Panc1 (cell line): ENCODE measurements around the gene CYSRT1. TPM values are rescaled to one million over a fixed set of nuclear protein-coding genes. Genes with fewer than 3 reads are reported as not detected.

ENCODE experiments used
- ATAC-seq: fragments of 200-7000 bp; cut with Tn5 transposase; 2 replicates; pipeline ENCODE4 v1.9.1; 2020; ENCODE audit warnings: mild to moderate bottlenecking, moderate library complexity
- BruUV-seq: library from RNA; stranded (reverse); fragments of 400-500 nt; replicated peaks from 2 replicates; lab custom pipeline; 2021; lab: Mats Ljungman, UMichigan
- CTCF ChIA-PET: fragments of 300-600 bp; sonication (Branson Sonifier 250); formaldehyde crosslinking; loops from one replicate; lab custom pipeline; 2022; ENCODE audit warnings: antibody characterized with exemption; lab: Charles Lee
- POLR2A ChIA-PET: fragments of 300-600 bp; sonication (Branson Sonifier 250); formaldehyde crosslinking; loops from one replicate; lab custom pipeline; 2022; ENCODE audit warnings: antibody characterized with exemption; lab: Charles Lee
- DNase-seq: peaks from one replicate; pipeline ENCODE4 v3.0.0-alpha.2; 2010; ENCODE audit warnings: low read depth, low spot score
- H3K27ac ChIP-seq: 2 replicates; pipeline ENCODE4 v1.5.1; 2011; ENCODE audit warnings: mild to moderate bottlenecking, low read length, inconsistent platforms
- H3K27me3 ChIP-seq: fragments of 200-500 bp; sonication (Bioruptor generic); 2 replicates; pipeline ENCODE4 v1.6.0; 2014; ENCODE audit warnings: low read length, inconsistent platforms; ENCODE audit not compliant: control insufficient read depth, insufficient read depth
- H3K36me3 ChIP-seq: fragments of 200-500 bp; sonication (Bioruptor generic); 2 replicates; pipeline ENCODE4 v1.5.1; 2014; ENCODE audit warnings: inconsistent platforms, mild to moderate bottlenecking, low read length, moderate library complexity; ENCODE audit not compliant: control insufficient read depth, insufficient read depth
- H3K4me1 ChIP-seq: 2 replicates; pipeline ENCODE4 v1.5.1; 2011; ENCODE audit warnings: inconsistent platforms, mild to moderate bottlenecking, low read length, moderate library complexity; ENCODE audit not compliant: control insufficient read depth, insufficient read depth
- H3K4me3 ChIP-seq, 2 experiments: 2 replicates each; pipeline ENCODE4 v1.5.1; 2011 to 2012; ENCODE audit warnings: low read depth in 2 of 2, low read length in 2 of 2, mild to moderate bottlenecking in 2 of 2, inconsistent platforms in 1 of 2, moderate library complexity in 1 of 2
- H3K9me3 ChIP-seq: fragments of 200-500 bp; sonication (Bioruptor generic); 2 replicates; pipeline ENCODE4 v1.5.1; 2014; ENCODE audit warnings: low read depth, mild to moderate bottlenecking, inconsistent platforms, low read length, moderate library complexity; ENCODE audit not compliant: control insufficient read depth, insufficient read depth
- POLR2AphosphoS5 ChIP-seq: IDR thresholded peaks from 2 replicates; pipeline ENCODE4 v1.6.1; 2012; ENCODE audit warnings: mild to moderate bottlenecking, low read depth, low read length, moderate library complexity
- SIN3A ChIP-seq: IDR thresholded peaks from 2 replicates; pipeline ENCODE4 v1.6.1; 2012; ENCODE audit warnings: low read depth, mild to moderate bottlenecking, low read length, moderate library complexity, borderline replicate concordance; ENCODE audit not compliant: insufficient read depth
- TCF7L2 ChIP-seq: IDR thresholded peaks from 2 replicates; pipeline ENCODE4 v1.6.1; 2011; ENCODE audit warnings: mild to moderate bottlenecking, low read depth, low read length, inconsistent platforms
- in situ Hi-C: cut with HindIII; loops from 2 replicates; pipeline ENCODE4 v1.10.0; 2016; ENCODE audit warnings: low sequenced_read_pairs, low pct_unique_long_range_greater_than_20kb
- intact Hi-C: fragments of 100-400 bp; cut with micrococcal nuclease; formaldehyde crosslinking; loops from one replicate; pipeline ENCODE4 v1.10.0; 2022; ENCODE audit not compliant: unreplicated experiment
- total RNA-seq: library from RNA; stranded (reverse); gene quantifications from one replicate; pipeline ENCODE4 v1.2.1, GENCODE V29; 2021; ENCODE audit not compliant: unreplicated experiment
- TF ChIP-seq, protein P1 (sequence below), 2 experiments: IDR thresholded peaks; 2 replicates each; pipeline ENCODE4 v1.6.1; 2011 to 2012; ENCODE audit warnings: low read depth in 2 of 2, control low read depth in 1 of 2, low read length in 1 of 2, mild to moderate bottlenecking in 1 of 2, moderate library complexity in 1 of 2; ENCODE audit not compliant: insufficient read depth in 1 of 2
- TF ChIP-seq, protein P2 (sequence below): fragments of 450-650 bp; IDR thresholded peaks from 2 replicates; pipeline ENCODE4 v1.5.1; 2017; ENCODE audit warnings: mild to moderate bottlenecking

Gene CYSRT1
- total RNA-seq, 1 experiment from 2014 or later, result 0.67 TPM

DNA sequence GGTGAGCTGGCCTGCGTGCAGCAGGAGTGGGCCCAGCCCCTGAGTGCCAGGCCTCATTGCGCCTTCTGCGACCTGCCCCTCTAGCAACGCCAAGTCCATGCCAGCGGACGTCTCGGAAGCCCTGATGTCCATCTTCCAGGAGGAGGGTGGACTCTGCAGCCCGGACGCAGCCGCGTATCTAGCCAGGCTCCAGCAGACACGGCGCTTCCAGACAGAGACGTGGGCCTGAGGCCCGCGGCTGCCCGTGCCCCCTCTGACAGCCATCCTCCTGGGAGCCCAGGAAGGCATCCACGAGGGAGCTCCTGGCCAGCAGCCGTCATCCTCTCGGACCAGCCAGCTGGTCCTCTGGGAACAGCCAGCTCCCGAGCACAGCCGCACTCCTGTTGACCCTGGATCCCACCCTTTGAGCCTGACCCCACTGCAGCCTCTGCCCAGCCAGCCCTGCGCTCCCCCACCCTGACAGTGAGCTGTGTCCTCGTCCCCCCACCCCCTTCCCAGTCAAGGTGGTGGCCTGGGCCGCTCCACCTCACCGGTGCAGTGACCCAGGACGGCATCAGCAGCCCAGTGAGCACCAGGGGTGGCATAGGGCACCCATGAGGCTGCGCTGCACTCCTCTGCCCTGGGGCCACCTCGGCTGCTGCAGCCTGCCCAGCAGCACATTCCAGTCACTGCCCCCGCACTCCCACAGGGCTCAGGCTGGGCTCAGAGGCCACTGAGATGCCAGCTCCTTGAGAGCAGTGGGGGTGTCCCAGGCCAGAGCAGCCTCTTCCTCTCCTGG is 8.6 kb upstream of the CYSRT1 start:
- no peaks in the 10 kb centered on the region for H3K9me3 ChIP-seq
- ATAC-seq (no peak), DNase-seq (no peak)
- CTCF ChIA-PET, result interaction anchor here (0.6 kb wide), 2 partner anchors 89 to 454 kb away, joined by 5 to 7 read pairs; no protein-coding TSS in a partner anchor
- BruUV-seq, result no TSS peak
- H3K4me3 ChIP-seq, result no peak overlapping the region; a peak in 1 of 4 replicates
- intact Hi-C loops, result no loop called here
- peaks cover 26% of the 10 kb centered on the region for H3K4me1 ChIP-seq
- TF ChIP-seq SIN3A (no peak), TCF7L2 (no peak), POLR2AphosphoS5 (no peak)
- TF ChIP-seq, protein P1, sequence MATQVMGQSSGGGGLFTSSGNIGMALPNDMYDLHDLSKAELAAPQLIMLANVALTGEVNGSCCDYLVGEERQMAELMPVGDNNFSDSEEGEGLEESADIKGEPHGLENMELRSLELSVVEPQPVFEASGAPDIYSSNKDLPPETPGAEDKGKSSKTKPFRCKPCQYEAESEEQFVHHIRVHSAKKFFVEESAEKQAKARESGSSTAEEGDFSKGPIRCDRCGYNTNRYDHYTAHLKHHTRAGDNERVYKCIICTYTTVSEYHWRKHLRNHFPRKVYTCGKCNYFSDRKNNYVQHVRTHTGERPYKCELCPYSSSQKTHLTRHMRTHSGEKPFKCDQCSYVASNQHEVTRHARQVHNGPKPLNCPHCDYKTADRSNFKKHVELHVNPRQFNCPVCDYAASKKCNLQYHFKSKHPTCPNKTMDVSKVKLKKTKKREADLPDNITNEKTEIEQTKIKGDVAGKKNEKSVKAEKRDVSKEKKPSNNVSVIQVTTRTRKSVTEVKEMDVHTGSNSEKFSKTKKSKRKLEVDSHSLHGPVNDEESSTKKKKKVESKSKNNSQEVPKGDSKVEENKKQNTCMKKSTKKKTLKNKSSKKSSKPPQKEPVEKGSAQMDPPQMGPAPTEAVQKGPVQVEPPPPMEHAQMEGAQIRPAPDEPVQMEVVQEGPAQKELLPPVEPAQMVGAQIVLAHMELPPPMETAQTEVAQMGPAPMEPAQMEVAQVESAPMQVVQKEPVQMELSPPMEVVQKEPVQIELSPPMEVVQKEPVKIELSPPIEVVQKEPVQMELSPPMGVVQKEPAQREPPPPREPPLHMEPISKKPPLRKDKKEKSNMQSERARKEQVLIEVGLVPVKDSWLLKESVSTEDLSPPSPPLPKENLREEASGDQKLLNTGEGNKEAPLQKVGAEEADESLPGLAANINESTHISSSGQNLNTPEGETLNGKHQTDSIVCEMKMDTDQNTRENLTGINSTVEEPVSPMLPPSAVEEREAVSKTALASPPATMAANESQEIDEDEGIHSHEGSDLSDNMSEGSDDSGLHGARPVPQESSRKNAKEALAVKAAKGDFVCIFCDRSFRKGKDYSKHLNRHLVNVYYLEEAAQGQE (IDR thresholded peaks at IDR 0.05; ENCODE audit: insufficient read depth in 1 of 2, low read depth in 2 of 2, low read length in 1 of 2), result no peak
- TF ChIP-seq, protein P2, sequence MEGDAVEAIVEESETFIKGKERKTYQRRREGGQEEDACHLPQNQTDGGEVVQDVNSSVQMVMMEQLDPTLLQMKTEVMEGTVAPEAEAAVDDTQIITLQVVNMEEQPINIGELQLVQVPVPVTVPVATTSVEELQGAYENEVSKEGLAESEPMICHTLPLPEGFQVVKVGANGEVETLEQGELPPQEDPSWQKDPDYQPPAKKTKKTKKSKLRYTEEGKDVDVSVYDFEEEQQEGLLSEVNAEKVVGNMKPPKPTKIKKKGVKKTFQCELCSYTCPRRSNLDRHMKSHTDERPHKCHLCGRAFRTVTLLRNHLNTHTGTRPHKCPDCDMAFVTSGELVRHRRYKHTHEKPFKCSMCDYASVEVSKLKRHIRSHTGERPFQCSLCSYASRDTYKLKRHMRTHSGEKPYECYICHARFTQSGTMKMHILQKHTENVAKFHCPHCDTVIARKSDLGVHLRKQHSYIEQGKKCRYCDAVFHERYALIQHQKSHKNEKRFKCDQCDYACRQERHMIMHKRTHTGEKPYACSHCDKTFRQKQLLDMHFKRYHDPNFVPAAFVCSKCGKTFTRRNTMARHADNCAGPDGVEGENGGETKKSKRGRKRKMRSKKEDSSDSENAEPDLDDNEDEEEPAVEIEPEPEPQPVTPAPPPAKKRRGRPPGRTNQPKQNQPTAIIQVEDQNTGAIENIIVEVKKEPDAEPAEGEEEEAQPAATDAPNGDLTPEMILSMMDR, result no peak
- H3K36me3 ChIP-seq, result no peaks in the 10 kb centered on the region
- no peaks in the 10 kb centered on the region for H3K27me3 ChIP-seq
- POLR2A ChIA-PET, result no interaction called here
- peak overlapping the region; percentile 86; the same call in 1 of the 2 replicates for H3K27ac ChIP-seq
- in situ Hi-C loops, result no loop called here

DNA sequence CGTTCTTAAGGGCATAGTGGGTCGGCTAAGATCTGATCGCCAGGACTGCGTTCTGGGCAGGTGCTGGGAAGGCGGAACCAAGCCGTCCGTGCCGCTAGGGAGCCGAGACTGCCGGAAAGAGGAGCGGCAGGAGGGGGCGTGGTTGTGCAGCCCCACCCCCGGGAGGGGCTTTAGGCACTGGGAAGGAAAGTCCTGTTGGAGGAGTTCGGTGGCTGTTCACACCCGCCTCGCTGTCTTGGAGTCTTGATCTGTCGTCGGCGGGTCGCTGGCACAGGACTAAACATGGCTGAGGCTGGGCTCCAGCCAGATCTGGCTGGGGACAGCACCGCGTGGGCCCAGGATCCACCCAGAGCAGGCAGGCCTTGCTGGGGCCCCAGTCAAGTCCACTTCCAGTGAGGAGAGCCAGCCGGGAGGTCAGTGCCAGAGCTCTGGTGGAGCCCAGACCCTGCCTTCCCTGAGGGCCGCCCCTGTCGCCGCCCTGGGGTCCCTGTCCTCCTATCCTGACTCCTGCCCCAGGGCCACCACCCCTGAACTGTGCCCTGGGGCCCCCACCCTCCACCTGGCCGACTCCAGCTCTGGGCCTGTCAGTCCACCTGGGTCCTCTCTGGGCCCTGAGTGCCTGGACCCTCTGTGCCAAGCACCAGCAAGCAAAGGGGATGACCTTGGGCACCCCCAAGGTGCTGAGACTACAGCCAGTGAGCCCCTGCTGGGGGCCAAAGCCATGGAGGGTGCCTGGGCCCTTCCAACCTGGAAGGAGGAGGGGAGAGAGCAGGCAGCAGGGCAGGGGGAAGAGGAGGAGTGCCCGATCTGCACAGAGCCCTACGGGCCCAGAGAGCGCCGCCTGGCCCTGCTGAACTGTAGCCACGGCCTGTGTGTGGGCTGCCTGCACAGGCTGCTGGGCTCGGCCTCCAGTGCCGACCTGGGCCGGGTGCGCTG is 7.4 kb upstream of the CYSRT1 start:
- Histone ChIP-seq H3K4me1 (peaks cover 26% of the 10 kb centered on the region), H3K27me3 (no peaks in the 10 kb centered on the region), H3K4me3 (peak overlapping the region; percentile 33 to 48), H3K36me3 (no peaks in the 10 kb centered on the region), H3K27ac (peak overlapping the region; percentile 86), H3K9me3 (no peaks in the 10 kb centered on the region)
- in situ Hi-C loops (no loop called here), intact Hi-C loops (no loop called here)
- POLR2A ChIA-PET, result no interaction called here
- DNase-seq (no peak), ATAC-seq (peak; percentile 73)
- BruUV-seq, result no TSS peak
- TF ChIP-seq, protein P2, result 0 out of 2 replicates have a peak, but pooled peaks have one; percentile 19
- TF ChIP-seq POLR2AphosphoS5 (peak; percentile 65), SIN3A (no peak; the same call in 1 of the 2 replicates)
- CTCF ChIA-PET, result interaction anchor here (0.6 kb wide), 1 partner anchor 455 kb away, joined by 5 read pairs; no protein-coding TSS in a partner anchor
